ENCODE data around the gene DHRS1.

DNA sequence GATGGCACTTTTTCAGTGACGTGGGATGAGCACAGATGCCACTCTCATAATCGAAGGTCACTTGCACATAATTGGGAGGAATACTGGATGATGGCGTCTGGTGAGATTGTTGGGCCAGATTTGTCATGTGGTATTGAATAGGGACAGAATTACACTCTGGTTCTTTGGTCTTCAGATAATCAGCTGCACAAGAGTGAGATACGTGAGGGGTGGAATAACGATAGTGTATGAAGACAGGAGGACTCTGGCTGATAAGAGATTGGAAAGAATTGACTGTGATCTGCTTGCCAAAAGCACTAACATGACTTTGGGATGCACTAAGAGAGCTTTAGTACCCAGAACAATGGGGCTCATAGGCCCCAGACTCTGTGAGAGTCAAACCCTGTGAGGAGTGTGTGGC is 21.2 kb downstream of the DHRS1 start:
- no peak for TF ChIP-seq EZH2phosphoT487 (IDR thresholded peaks at IDR 0.05; ENCODE audit: borderline replicate concordance)
- TF ChIP-seq, protein P1, sequence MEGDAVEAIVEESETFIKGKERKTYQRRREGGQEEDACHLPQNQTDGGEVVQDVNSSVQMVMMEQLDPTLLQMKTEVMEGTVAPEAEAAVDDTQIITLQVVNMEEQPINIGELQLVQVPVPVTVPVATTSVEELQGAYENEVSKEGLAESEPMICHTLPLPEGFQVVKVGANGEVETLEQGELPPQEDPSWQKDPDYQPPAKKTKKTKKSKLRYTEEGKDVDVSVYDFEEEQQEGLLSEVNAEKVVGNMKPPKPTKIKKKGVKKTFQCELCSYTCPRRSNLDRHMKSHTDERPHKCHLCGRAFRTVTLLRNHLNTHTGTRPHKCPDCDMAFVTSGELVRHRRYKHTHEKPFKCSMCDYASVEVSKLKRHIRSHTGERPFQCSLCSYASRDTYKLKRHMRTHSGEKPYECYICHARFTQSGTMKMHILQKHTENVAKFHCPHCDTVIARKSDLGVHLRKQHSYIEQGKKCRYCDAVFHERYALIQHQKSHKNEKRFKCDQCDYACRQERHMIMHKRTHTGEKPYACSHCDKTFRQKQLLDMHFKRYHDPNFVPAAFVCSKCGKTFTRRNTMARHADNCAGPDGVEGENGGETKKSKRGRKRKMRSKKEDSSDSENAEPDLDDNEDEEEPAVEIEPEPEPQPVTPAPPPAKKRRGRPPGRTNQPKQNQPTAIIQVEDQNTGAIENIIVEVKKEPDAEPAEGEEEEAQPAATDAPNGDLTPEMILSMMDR (conservative IDR thresholded peaks at IDR 0.05; ENCODE audit: low read length), result no peak

Measured in Loucy (cell line).